ENCODE results near the gene TULP4. TPM values are rescaled to one million over a fixed set of nuclear protein-coding genes. Genes with fewer than 3 reads are reported as not detected.

Gene TULP4
- total RNA-seq, 6 donors from 2014 or later, result 78.7 to 150 (median 94.4) TPM

- no peak overlapping the region for H3K4me3 ChIP-seq
- H3K36me3 ChIP-seq, result no peaks in the 10 kb centered on the region
- H3K9me3 ChIP-seq, result no peaks in the 10 kb centered on the region
- H3K4me1 ChIP-seq, result peaks cover 15 to 22% (median 16%) of the 10 kb centered on the region in 4 donors
- DNase-seq (peak in 1 of 2 donors; percentile 3), ATAC-seq (ENCODE audit: low FRiP score in 2 of 2) (no peak)
- H3K27me3 ChIP-seq, result peaks cover 0 to 15% (median 7%) of the 10 kb centered on the region in 4 donors
- TF ChIP-seq EP300 (IDR thresholded peaks at IDR 0.05) (no peak), POLR2A (IDR thresholded peaks at IDR 0.05) (no peak), CTCF (IDR thresholded peaks at IDR 0.05) (no peak), POLR2AphosphoS5 (IDR thresholded peaks at IDR 0.05) (no peak)
- no peak overlapping the region for H3K27ac ChIP-seq
- WGBS, 2 donors, result 40 to 58% methylated on average over 2 of the region's 2 CpGs
Measured at GRCh38 chr6:158538741-158539140, 226.5 kb downstream of the TULP4 start.

- no peak for DNase-seq
Measured at GRCh38 chr6:158539413-158539812, 227.1 kb downstream of the TULP4 start.

GRCh38 chr6:158539881-158540280 lies 227.6 kb downstream of the TULP4 start:
- no peak for ATAC-seq (ENCODE audit: low FRiP score in 2 of 2)
- H3K4me1 ChIP-seq, result peaks cover 15 to 22% (median 16%) of the 10 kb centered on the region in 4 donors
- no peak for DNase-seq
- TF ChIP-seq POLR2AphosphoS5 (IDR thresholded peaks at IDR 0.05) (no peak), POLR2A (IDR thresholded peaks at IDR 0.05) (no peak), EP300 (IDR thresholded peaks at IDR 0.05) (no peak), CTCF (IDR thresholded peaks at IDR 0.05) (no peak)
- no peak overlapping the region for H3K27ac ChIP-seq
- WGBS, 2 donors, result 81 to 89% methylated on average over 6 of the region's 6 CpGs
- no peaks in the 10 kb centered on the region for H3K9me3 ChIP-seq
- H3K4me3 ChIP-seq, result no peak overlapping the region
- H3K36me3 ChIP-seq, result no peaks in the 10 kb centered on the region
- H3K27me3 ChIP-seq, result peaks cover 0 to 15% (median 7%) of the 10 kb centered on the region in 4 donors

More at GRCh38 chr6:158539413-158539812, 227.1 kb downstream of the TULP4 start:
- H3K9me3 ChIP-seq, result no peaks in the 10 kb centered on the region
- TF ChIP-seq POLR2AphosphoS5 (IDR thresholded peaks at IDR 0.05) (no peak), POLR2A (IDR thresholded peaks at IDR 0.05) (no peak)
- no peak overlapping the region for H3K4me3 ChIP-seq
- peaks cover 15 to 22% (median 16%) of the 10 kb centered on the region in 4 donors for H3K4me1 ChIP-seq
- 62 to 74% methylated on average over 7 of the region's 7 CpGs for WGBS, 2 donors
- peaks cover 0 to 15% (median 7%) of the 10 kb centered on the region in 4 donors for H3K27me3 ChIP-seq
- no peak overlapping the region for H3K27ac ChIP-seq
- no peaks in the 10 kb centered on the region for H3K36me3 ChIP-seq
- ATAC-seq (ENCODE audit: low FRiP score in 2 of 2), result no peak

- H3K36me3 ChIP-seq, result no peaks in the 10 kb centered on the region
- H3K27ac ChIP-seq, result no peak overlapping the region
- 84 to 88% methylated on average over 10 to 12 of the region's 12 CpGs for WGBS, 2 donors
- no peak overlapping the region for H3K4me3 ChIP-seq
- no peaks in the 10 kb centered on the region for H3K9me3 ChIP-seq
- ATAC-seq (ENCODE audit: low FRiP score in 2 of 2), result no peak
- no peak for TF ChIP-seq POLR2AphosphoS5 (IDR thresholded peaks at IDR 0.05)
- TF ChIP-seq CTCF (IDR thresholded peaks at IDR 0.05), result no peak
- no peak for TF ChIP-seq POLR2A (IDR thresholded peaks at IDR 0.05)
- no peak for TF ChIP-seq EP300 (IDR thresholded peaks at IDR 0.05)
- no peaks in the 10 kb centered on the region for H3K4me1 ChIP-seq
- peak in 1 of 2 donors; percentile 6 for DNase-seq
- H3K27me3 ChIP-seq, result no peaks in the 10 kb centered on the region
Measured at GRCh38 chr6:158543606-158544185, 231.4 kb downstream of the TULP4 start.

GRCh38 chr6:158544428-158544827 lies 232.2 kb downstream of the TULP4 start:
- Histone ChIP-seq H3K9me3 (no peaks in the 10 kb centered on the region), H3K4me3 (no peak overlapping the region), H3K36me3 (no peaks in the 10 kb centered on the region), H3K27ac (no peak overlapping the region), H3K27me3 (no peaks in the 10 kb centered on the region), H3K4me1 (no peaks in the 10 kb centered on the region)
- TF ChIP-seq POLR2AphosphoS5 (IDR thresholded peaks at IDR 0.05), result no peak
- no peak for TF ChIP-seq CTCF (IDR thresholded peaks at IDR 0.05)
- TF ChIP-seq EP300 (IDR thresholded peaks at IDR 0.05), result no peak
- TF ChIP-seq POLR2A (IDR thresholded peaks at IDR 0.05), result no peak
- 88 to 93% methylated on average over 12 of the region's 12 CpGs for WGBS, 2 donors
- ATAC-seq (ENCODE audit: low FRiP score in 2 of 2) (no peak), DNase-seq (peak in 1 of 2 donors; percentile 12)

Measured in upper lobe of left lung (tissue), 6 donors.